ENCODE data around the gene IL17C. TPM values are rescaled to one million over a fixed set of nuclear protein-coding genes. Genes with fewer than 3 reads are reported as not detected.

Gene IL17C
- total and polyA plus RNA-seq, 9 of the 15 experiments (the other 6 are each of a cell fraction or from before 2014, with no cell fraction given), result not detected

GRCh38 chr16:88633684-88634140, 4.7 kb upstream of the IL17C start (continued):
- TF ChIP-seq ARID4B (CRISPR knock-in tag; IDR thresholded peaks at IDR 0.05), result 0 out of 2 replicates have a peak, but pooled peaks have one; percentile 40
- no peak for TF ChIP-seq HNRNPL (IDR thresholded peaks at IDR 0.05; ENCODE audit: low read depth, low read length)
- TF ChIP-seq MLLT1 (IDR thresholded peaks at IDR 0.05), result peak in 1 of 2 experiments; percentile 75; a peak in 2 of 4 replicates
- no peak for TF ChIP-seq JUNB (CRISPR knock-in tag; conservative IDR thresholded peaks at IDR 0.05)
- no peak for TF ChIP-seq GTF2B (IDR thresholded peaks at IDR 0.05; ENCODE audit: extremely low read depth, insufficient read length)
- no peak for TF ChIP-seq ZNF57 (CRISPR knock-in tag; IDR thresholded peaks at IDR 0.05)
- no peak for TF ChIP-seq NFXL1 (CRISPR knock-in tag; IDR thresholded peaks at IDR 0.05)
- TF ChIP-seq RBM14 (IDR thresholded peaks at IDR 0.05; ENCODE audit: borderline replicate concordance, insufficient read depth, low read depth, low read length), result 0 out of 2 replicates have a peak, but pooled peaks have one; percentile 41
- no peak for TF ChIP-seq NCOA2 (IDR thresholded peaks at IDR 0.05; ENCODE audit: partially characterized antibody in 2 of 2)
- no peak for TF ChIP-seq SMARCA5 (IDR thresholded peaks at IDR 0.05)
- TF ChIP-seq C11orf30 (IDR thresholded peaks at IDR 0.05; ENCODE audit: low read depth), result no peak
- TF ChIP-seq OTX1 (CRISPR knock-in tag; IDR thresholded peaks at IDR 0.05), result no peak
- TF ChIP-seq ZEB2 (IDR thresholded peaks at IDR 0.05), result no peak
- no peak for TF ChIP-seq PRPF4 (IDR thresholded peaks at IDR 0.05; ENCODE audit: insufficient read depth, low read depth, low read length, poor library complexity, severe bottlenecking)
- TF ChIP-seq E2F6 (IDR thresholded peaks at IDR 0.05; ENCODE audit: borderline replicate concordance in 1 of 2, extremely low read depth in 1 of 2, insufficient read depth in 1 of 2, insufficient read length in 1 of 2, low read depth in 1 of 2, low read length in 1 of 2, poor library complexity in 1 of 2, severe bottlenecking in 1 of 2), result no peak
- peak; percentile 85 for TF ChIP-seq TFAP4 (CRISPR knock-in tag; IDR thresholded peaks at IDR 0.05; ENCODE audit: borderline replicate concordance)

All from K562 (cell line).